HCT116 (cell line): Measurements from ENCODE around the gene TXLNA. TPM values are rescaled to one million over a fixed set of nuclear protein-coding genes. Genes with fewer than 3 reads are reported as not detected.

ENCODE experiments used
- ATAC-seq: fragments of 200-7000 bp; cut with Tn5 transposase; 2 replicates; pipeline ENCODE4 v1.9.1; 2020; ENCODE audit warnings: mild to moderate bottlenecking, moderate library complexity
- Bru-seq: library from RNA; stranded (reverse); fragments of 400-500 nt; gene quantifications from one replicate; lab custom pipeline; 2021; lab: Mats Ljungman, UMichigan
- BruChase-seq, 2 experiments: library from RNA; stranded (reverse); fragments of 400-500 nt; gene quantifications; one replicate each; lab custom pipeline; 2021; lab: Mats Ljungman, UMichigan
- BruUV-seq: library from RNA; stranded (reverse); fragments of 400-500 nt; replicated peaks from 2 replicates; lab custom pipeline; 2021; lab: Mats Ljungman, UMichigan
- CTCF ChIA-PET: fragments of 300-600 bp; sonication (Branson Sonifier 250); formaldehyde crosslinking; loops from one replicate; lab custom pipeline; 2021; ENCODE audit warnings: antibody characterized with exemption; lab: Charles Lee
- POLR2A ChIA-PET: fragments of 300-600, 350-600 bp; sonication (Branson Sonifier 250); formaldehyde crosslinking; loops from one replicate; lab custom pipeline; 2021; ENCODE audit warnings: antibody characterized with exemption; lab: Charles Lee
- RAD21 ChIA-PET, 2 experiments: fragments of 300-600 bp; sonication (Branson Sonifier 250); formaldehyde crosslinking; loops; one replicate each; lab custom pipeline; 2023; ENCODE audit warnings: low total read pairs in 2 of 2; ENCODE audit not compliant: uncharacterized antibody in 2 of 2, unreplicated experiment in 2 of 2, low non-redundant PET in 1 of 2; lab: Charles Lee
- DNase-seq: peaks from one replicate; pipeline ENCODE4 v3.0.0-alpha.2; 2010; ENCODE audit warnings: low read depth, low spot score
- H2AFZ ChIP-seq: fragments of 200-600 bp; shearing (Covaris generic), sonication (generic); 2 replicates; pipeline ENCODE4 v1.6.1; 2017; ENCODE audit warnings: low read depth, mixed run types, mixed read lengths, antibody characterized with exemption, low read length; ENCODE audit not compliant: poor library complexity, severe bottlenecking
- H3K27ac ChIP-seq: 2 replicates; pipeline ENCODE4 v1.5.1; 2012; ENCODE audit warnings: low read depth, low read length
- H3K27me3 ChIP-seq: fragments of 200-600 bp; sonication (generic); 2 replicates; pipeline ENCODE4 v1.6.1; 2016; ENCODE audit warnings: mixed run types, low read length, mixed read lengths; ENCODE audit not compliant: insufficient read depth
- H3K36me3 ChIP-seq, 2 experiments: fragments of 200-500 bp in 1 of 2; fragments of 200-600 bp in 1 of 2; sonication (Bioruptor generic) in 1 of 2; sonication (generic) in 1 of 2; 2 replicates each; pipeline versions ENCODE4 v1.5.1 to v1.6.1; 2014 to 2016; ENCODE audit warnings: low read length in 2 of 2, inconsistent platforms in 1 of 2, mixed read lengths in 1 of 2, mixed run types in 1 of 2; ENCODE audit not compliant: insufficient read depth in 2 of 2, control insufficient read depth in 1 of 2
- H3K4me1 ChIP-seq, 2 experiments: fragments of 200-600 bp in 1 of 2; sonication (generic) in 1 of 2; 2 replicates each; pipeline versions ENCODE4 v1.5.1 to v1.6.1; 2012 to 2017; ENCODE audit warnings: low read length in 2 of 2, inconsistent platforms in 1 of 2, mild to moderate bottlenecking in 1 of 2, mixed read lengths in 1 of 2, mixed run types in 1 of 2, moderate library complexity in 1 of 2; ENCODE audit not compliant: insufficient read depth in 2 of 2, control insufficient read depth in 1 of 2
- H3K4me2 ChIP-seq: fragments of 200-600 bp; sonication (generic); 2 replicates; pipeline ENCODE4 v1.6.1; 2017; ENCODE audit warnings: mixed run types, low read length, mixed read lengths
- H3K4me3 ChIP-seq, 2 experiments: fragments of 200-600 bp in 1 of 2; sonication (generic) in 1 of 2; replicated peaks in 1 of 2; 2 replicates each; pipeline ENCODE4 v1.5.1; 2011 to 2016; ENCODE audit warnings: low read length in 2 of 2, control low read depth in 1 of 2, low read depth in 1 of 2, mild to moderate bottlenecking in 1 of 2, mixed read lengths in 1 of 2, mixed run types in 1 of 2
- H3K79me2 ChIP-seq: fragments of 200-600 bp; sonication (generic); 2 replicates; pipeline ENCODE4 v1.6.1; 2017; ENCODE audit warnings: mild to moderate bottlenecking, mixed run types, low read length, moderate library complexity, mixed read lengths; ENCODE audit not compliant: insufficient read depth
- H3K9ac ChIP-seq: fragments of 200-600 bp; sonication (generic); 2 replicates; pipeline ENCODE4 v1.6.1; 2016; ENCODE audit warnings: low read length, mixed read lengths
- H3K9me2 ChIP-seq: fragments of 200-600 bp; sonication (generic), shearing (Covaris generic); 2 replicates; pipeline ENCODE4 v1.6.1; 2017; ENCODE audit warnings: mixed run types, mild to moderate bottlenecking, moderate library complexity; ENCODE audit not compliant: insufficient read depth
- H3K9me3 ChIP-seq, 2 experiments: fragments of 200-500 bp in 1 of 2; fragments of 200-600 bp in 1 of 2; sonication (Bioruptor generic) in 1 of 2; sonication (generic) in 1 of 2; 2 replicates each; pipeline ENCODE4 v1.6.1; 2014 to 2017; ENCODE audit warnings: low read length in 2 of 2, mixed read lengths in 2 of 2, inconsistent platforms in 1 of 2, low read depth in 1 of 2, mild to moderate bottlenecking in 1 of 2, mixed run types in 1 of 2, moderate library complexity in 1 of 2; ENCODE audit not compliant: control insufficient read depth in 1 of 2, insufficient read depth in 1 of 2
- H4K20me1 ChIP-seq: fragments of 200-600 bp; sonication (generic), shearing (Covaris generic); 2 replicates; pipeline ENCODE4 v1.6.1; 2017; ENCODE audit warnings: mixed run types, mild to moderate bottlenecking, moderate library complexity; ENCODE audit not compliant: insufficient read depth
- CBX3 ChIP-seq: IDR thresholded peaks from 2 replicates; pipeline ENCODE4 v1.6.1; 2012; ENCODE audit warnings: low read depth
- CEBPB ChIP-seq: IDR thresholded peaks from 2 replicates; pipeline ENCODE4 v1.6.1; 2012; ENCODE audit warnings: low read depth
- ELF1 ChIP-seq: IDR thresholded peaks from 2 replicates; pipeline ENCODE4 v1.6.1; 2012; ENCODE audit warnings: low read depth, borderline replicate concordance
- EZH2 ChIP-seq: fragments of 200-600 bp; sonication (generic); IDR thresholded peaks from 2 replicates; pipeline ENCODE4 v1.6.1; 2017; ENCODE audit warnings: antibody characterized with exemption, mixed run types
- EZH2phosphoT487 ChIP-seq: fragments of 200-600 bp; IDR thresholded peaks from 2 replicates; pipeline ENCODE4 v1.6.1; 2018; ENCODE audit warnings: antibody characterized with exemption, borderline replicate concordance
- FOSL1 ChIP-seq: IDR thresholded peaks from 2 replicates; pipeline ENCODE4 v1.6.1; 2012; ENCODE audit warnings: low read depth
- JUND ChIP-seq: IDR thresholded peaks from 2 replicates; pipeline ENCODE4 v1.6.1; 2012
- POLR2AphosphoS5 ChIP-seq: IDR thresholded peaks from 2 replicates; pipeline ENCODE4 v1.6.1; 2011; ENCODE audit warnings: mild to moderate bottlenecking, low read depth, low read length, moderate library complexity
- RAD21 ChIP-seq: IDR thresholded peaks from 2 replicates; pipeline ENCODE4 v1.6.1; 2012; ENCODE audit warnings: low read depth, mild to moderate bottlenecking
- SIN3A ChIP-seq: IDR thresholded peaks from 2 replicates; pipeline ENCODE4 v1.6.1; 2012; ENCODE audit warnings: low read depth
- SP1 ChIP-seq: IDR thresholded peaks from 2 replicates; pipeline ENCODE4 v1.6.1; 2012; ENCODE audit warnings: low read depth
- SRF ChIP-seq: IDR thresholded peaks from 2 replicates; pipeline ENCODE4 v1.6.1; 2012; ENCODE audit warnings: low read depth
- TCF7L2 ChIP-seq: IDR thresholded peaks from 2 replicates; pipeline ENCODE4 v1.7.0; 2011; ENCODE audit warnings: borderline replicate concordance, inconsistent platforms; ENCODE audit not compliant: insufficient read depth, insufficient read length; ENCODE audit errors: extremely low read depth
- ZFX ChIP-seq: fragments of 450-650 bp; IDR thresholded peaks from 2 replicates; pipeline ENCODE4 v1.6.1; 2017
- ZNF274 ChIP-seq: fragments of 200-500 bp; sonication (Bioruptor generic); IDR thresholded peaks from 2 replicates; pipeline ENCODE4 v1.6.1; 2014; ENCODE audit warnings: mild to moderate bottlenecking, low read depth, low read length, inconsistent platforms
- intact Hi-C: fragments of 100-400 bp; cut with micrococcal nuclease; formaldehyde crosslinking; loops from 2 replicates; pipeline ENCODE4 v1.10.0; 2022
- long read RNA-seq: library from polyadenylated mRNA; unstranded; transcript quantifications from one replicate; pipeline ENCODE4 v2.0.0, GENCODE V29; 2021; ENCODE audit not compliant: unreplicated experiment
- polyA plus RNA-seq: library from polyadenylated mRNA; unstranded; fragments of >200 nt; gene quantifications from 2 replicates; pipeline ENCODE4 v1.2.1, GENCODE V29; 2012; ENCODE audit warnings: missing spikeins
- total RNA-seq: library from RNA; stranded (reverse); gene quantifications from one replicate; pipeline ENCODE4 v1.2.1, GENCODE V29; 2021; ENCODE audit not compliant: unreplicated experiment
- TF ChIP-seq, protein P1 (sequence below): IDR thresholded peaks from 2 replicates; pipeline ENCODE4 v1.6.1; 2012; ENCODE audit warnings: low read depth
- TF ChIP-seq, protein P2 (sequence below): IDR thresholded peaks from 2 replicates; pipeline ENCODE4 v1.6.1; 2011; ENCODE audit warnings: mild to moderate bottlenecking, low read length, moderate library complexity; ENCODE audit not compliant: insufficient replicate concordance; ENCODE audit errors: extremely low read depth
- TF ChIP-seq, protein P3 (sequence below): IDR thresholded peaks from 2 replicates; pipeline ENCODE4 v1.6.1; 2012
- TF ChIP-seq, protein P4 (sequence below): IDR thresholded peaks from 2 replicates; pipeline ENCODE4 v1.6.1; 2012

TXLNA gene
- 37.2 TPM for total RNA-seq
- 18.8 and 19.9 TPM in 2 replicates for polyA plus RNA-seq
- percentile 91 among the genes with signal in this experiment for Bru-seq, nascent RNA
- BruChase-seq, experiment 1, labeled RNA remaining after a 6-hour chase: percentile 94 among the genes with signal in this experiment
- BruChase-seq, experiment 2, labeled RNA remaining after a 2-hour chase: percentile 97 among the genes with signal in this experiment
- long read RNA-seq, full-length matches to known transcripts: 13 of 43 reads
- long read RNA-seq, partial matches to known transcripts: 23 of 43 reads
- long read RNA-seq, other reads (novel, unspliced or antisense): 7 of 43 reads

DNA sequence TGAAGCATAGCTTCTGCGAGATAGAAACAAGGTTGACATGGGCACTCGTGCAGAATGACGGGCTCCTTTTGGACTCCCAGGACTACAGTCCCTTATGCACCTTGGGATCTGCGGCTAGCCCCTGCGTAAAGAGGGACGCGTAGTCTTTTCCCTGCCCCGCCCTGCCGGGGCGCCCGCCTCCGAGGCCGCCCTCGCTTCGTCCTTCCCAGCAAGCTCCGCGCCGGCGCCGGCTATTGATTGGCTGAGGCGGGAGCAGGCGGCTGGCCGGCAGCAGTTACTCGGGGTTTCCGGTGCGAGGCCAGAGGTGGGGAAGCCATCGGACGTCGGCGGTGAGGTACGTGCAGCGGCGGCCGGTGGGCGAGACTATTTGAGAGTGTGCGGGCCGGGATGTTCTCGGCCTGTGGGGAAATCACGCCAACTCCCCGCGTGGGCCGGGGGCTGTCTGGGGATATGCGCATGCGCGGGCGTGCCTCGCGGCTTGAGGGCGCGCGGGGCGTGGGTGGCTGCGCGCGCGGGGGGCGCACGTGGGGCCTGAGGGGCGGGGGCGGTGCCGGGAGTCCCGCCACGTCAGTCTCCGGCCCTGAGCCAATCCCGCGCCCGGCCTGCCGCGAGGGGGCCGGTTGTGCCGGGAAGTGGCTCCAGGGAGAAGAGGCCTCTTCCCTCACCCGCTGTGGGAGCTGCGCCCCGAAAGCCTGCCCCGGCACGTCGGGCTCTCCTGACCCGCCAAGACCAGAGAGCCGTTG, at the start of gene TXLNA:
TXLNA (plus strand) TSS at position 233 of the 743 bp plus-strand sequence. CDS start 671 bp downstream, outside the sequence.
- Histone ChIP-seq H3K4me2 (peak within 1 kb of the TSS; percentile 95), H3K9me3 (no peaks in the 10 kb centered on the region), H3K36me3 (peaks cover 19 to 32% of the 10 kb centered on the region in 2 experiments), H3K9me2 (no peaks in the 10 kb centered on the region), H3K4me3 (peak within 1 kb of the TSS; percentile 85 to 86), H3K27ac (peak within 1 kb of the TSS; percentile 69), H3K4me1 (peaks cover 15 to 32% of the 10 kb centered on the region in 2 experiments), H3K79me2 (peaks cover 45% of the 10 kb centered on the region), H4K20me1 (peaks cover 6% of the 10 kb centered on the region; the same call in 1 of the 2 replicates), H3K9ac (peak within 1 kb of the TSS; percentile 95), H2AFZ (peak within 1 kb of the TSS; percentile 72), H3K27me3 (no peaks in the 10 kb centered on the region)
- RAD21 ChIA-PET: interaction anchor here in 1 of 2 experiments (0.6 kb wide), 1 partner anchor 64 kb away, joined by 6 read pairs; no protein-coding TSS in a partner anchor
- DNase-seq: peak; percentile 83
- ATAC-seq: peak; percentile 92
- CTCF ChIA-PET: no interaction called here
- BruUV-seq: no TSS peak
- POLR2A ChIA-PET: interaction anchor here (1.0 to 1.5 kb wide), 5 partner anchors 25 to 156 kb away, joined by 3 to 7 read pairs (median 4); partner anchors contain the start of genes MARCKSL1 and TMEM39B
- intact Hi-C loops: loop anchor here (5.0 kb wide), 1 partner anchor 67 kb away; no protein-coding TSS in a partner anchor
- TF ChIP-seq EZH2 (no peak), SP1 (peak; percentile 82), ZNF274 (no peak), CEBPB (no peak), ELF1 (no peak), RAD21 (0 out of 2 replicates have a peak, but pooled peaks have one; percentile 18), CBX3 (0 out of 2 replicates have a peak, but pooled peaks have one; percentile 18), EZH2phosphoT487 (no peak), SIN3A (peak; percentile 88), POLR2AphosphoS5 (peak; percentile 79), ZFX (peak; percentile 55; the same call in 1 of the 2 replicates), FOSL1 (no peak), JUND (no peak), SRF (no peak), TCF7L2 (peak; percentile 9)
- TF ChIP-seq, protein P1, sequence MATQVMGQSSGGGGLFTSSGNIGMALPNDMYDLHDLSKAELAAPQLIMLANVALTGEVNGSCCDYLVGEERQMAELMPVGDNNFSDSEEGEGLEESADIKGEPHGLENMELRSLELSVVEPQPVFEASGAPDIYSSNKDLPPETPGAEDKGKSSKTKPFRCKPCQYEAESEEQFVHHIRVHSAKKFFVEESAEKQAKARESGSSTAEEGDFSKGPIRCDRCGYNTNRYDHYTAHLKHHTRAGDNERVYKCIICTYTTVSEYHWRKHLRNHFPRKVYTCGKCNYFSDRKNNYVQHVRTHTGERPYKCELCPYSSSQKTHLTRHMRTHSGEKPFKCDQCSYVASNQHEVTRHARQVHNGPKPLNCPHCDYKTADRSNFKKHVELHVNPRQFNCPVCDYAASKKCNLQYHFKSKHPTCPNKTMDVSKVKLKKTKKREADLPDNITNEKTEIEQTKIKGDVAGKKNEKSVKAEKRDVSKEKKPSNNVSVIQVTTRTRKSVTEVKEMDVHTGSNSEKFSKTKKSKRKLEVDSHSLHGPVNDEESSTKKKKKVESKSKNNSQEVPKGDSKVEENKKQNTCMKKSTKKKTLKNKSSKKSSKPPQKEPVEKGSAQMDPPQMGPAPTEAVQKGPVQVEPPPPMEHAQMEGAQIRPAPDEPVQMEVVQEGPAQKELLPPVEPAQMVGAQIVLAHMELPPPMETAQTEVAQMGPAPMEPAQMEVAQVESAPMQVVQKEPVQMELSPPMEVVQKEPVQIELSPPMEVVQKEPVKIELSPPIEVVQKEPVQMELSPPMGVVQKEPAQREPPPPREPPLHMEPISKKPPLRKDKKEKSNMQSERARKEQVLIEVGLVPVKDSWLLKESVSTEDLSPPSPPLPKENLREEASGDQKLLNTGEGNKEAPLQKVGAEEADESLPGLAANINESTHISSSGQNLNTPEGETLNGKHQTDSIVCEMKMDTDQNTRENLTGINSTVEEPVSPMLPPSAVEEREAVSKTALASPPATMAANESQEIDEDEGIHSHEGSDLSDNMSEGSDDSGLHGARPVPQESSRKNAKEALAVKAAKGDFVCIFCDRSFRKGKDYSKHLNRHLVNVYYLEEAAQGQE: no peak
- TF ChIP-seq, protein P2, sequence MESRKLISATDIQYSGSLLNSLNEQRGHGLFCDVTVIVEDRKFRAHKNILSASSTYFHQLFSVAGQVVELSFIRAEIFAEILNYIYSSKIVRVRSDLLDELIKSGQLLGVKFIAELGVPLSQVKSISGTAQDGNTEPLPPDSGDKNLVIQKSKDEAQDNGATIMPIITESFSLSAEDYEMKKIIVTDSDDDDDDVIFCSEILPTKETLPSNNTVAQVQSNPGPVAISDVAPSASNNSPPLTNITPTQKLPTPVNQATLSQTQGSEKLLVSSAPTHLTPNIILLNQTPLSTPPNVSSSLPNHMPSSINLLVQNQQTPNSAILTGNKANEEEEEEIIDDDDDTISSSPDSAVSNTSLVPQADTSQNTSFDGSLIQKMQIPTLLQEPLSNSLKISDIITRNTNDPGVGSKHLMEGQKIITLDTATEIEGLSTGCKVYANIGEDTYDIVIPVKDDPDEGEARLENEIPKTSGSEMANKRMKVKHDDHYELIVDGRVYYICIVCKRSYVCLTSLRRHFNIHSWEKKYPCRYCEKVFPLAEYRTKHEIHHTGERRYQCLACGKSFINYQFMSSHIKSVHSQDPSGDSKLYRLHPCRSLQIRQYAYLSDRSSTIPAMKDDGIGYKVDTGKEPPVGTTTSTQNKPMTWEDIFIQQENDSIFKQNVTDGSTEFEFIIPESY: no peak
- TF ChIP-seq, protein P3, sequence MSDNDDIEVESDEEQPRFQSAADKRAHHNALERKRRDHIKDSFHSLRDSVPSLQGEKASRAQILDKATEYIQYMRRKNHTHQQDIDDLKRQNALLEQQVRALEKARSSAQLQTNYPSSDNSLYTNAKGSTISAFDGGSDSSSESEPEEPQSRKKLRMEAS: peak; percentile 96
- TF ChIP-seq, protein P4, sequence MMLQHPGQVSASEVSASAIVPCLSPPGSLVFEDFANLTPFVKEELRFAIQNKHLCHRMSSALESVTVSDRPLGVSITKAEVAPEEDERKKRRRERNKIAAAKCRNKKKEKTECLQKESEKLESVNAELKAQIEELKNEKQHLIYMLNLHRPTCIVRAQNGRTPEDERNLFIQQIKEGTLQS: no peak
